Astrocyte (in vitro differentiated cells and primary cell): Measurements from ENCODE around the gene RANBP10. TPM values are rescaled to one million over a fixed set of nuclear protein-coding genes. Genes with fewer than 3 reads are reported as not detected.

Experiments used
- DNase-seq: peaks from one replicate; pipeline ENCODE4 v3.0.0-alpha.2; 2010; ENCODE audit warnings: low read depth
- FAIRE-seq: peaks from 2 replicates; lab custom pipeline; 2011; peaks lifted over from hg19 to GRCh38; lab: Jason Lieb, UNC
- H2AFZ ChIP-seq: 2 replicates; pipeline ENCODE4 v1.6.0; 2012; ENCODE audit warnings: low read depth, low read length, inconsistent platforms
- H3K27ac ChIP-seq: 2 replicates; pipeline ENCODE4 v1.5.1; 2011; ENCODE audit warnings: low read depth, low read length, inconsistent platforms
- H3K27me3 ChIP-seq: 2 replicates; pipeline ENCODE4 v1.6.0; 2011; ENCODE audit warnings: low read length, inconsistent platforms; ENCODE audit not compliant: insufficient read depth
- H3K36me3 ChIP-seq: 2 replicates; pipeline ENCODE4 v1.5.1; 2011; ENCODE audit warnings: low read length, inconsistent platforms; ENCODE audit not compliant: insufficient read depth
- H3K4me1 ChIP-seq: 2 replicates; pipeline ENCODE4 v1.5.1; 2011; ENCODE audit warnings: low read length, inconsistent platforms; ENCODE audit not compliant: insufficient read depth
- H3K4me2 ChIP-seq: 2 replicates; pipeline ENCODE4 v1.6.0; 2012; ENCODE audit warnings: low read length, inconsistent platforms
- H3K4me3 ChIP-seq: 2 replicates; pipeline ENCODE4 v1.5.1; 2011; ENCODE audit warnings: low read depth, mild to moderate bottlenecking, low read length, inconsistent platforms; ENCODE audit not compliant: insufficient read depth
- H3K79me2 ChIP-seq: 2 replicates; pipeline ENCODE4 v1.6.0; 2012; ENCODE audit warnings: mild to moderate bottlenecking, low read length, inconsistent platforms; ENCODE audit not compliant: insufficient read depth
- H3K9ac ChIP-seq: 2 replicates; pipeline ENCODE4 v1.6.0; 2012; ENCODE audit warnings: mild to moderate bottlenecking, low read length, inconsistent platforms
- H3K9me3 ChIP-seq: 2 replicates; pipeline ENCODE4 v1.5.1; 2012; ENCODE audit warnings: low read depth, mild to moderate bottlenecking, low read length, inconsistent platforms; ENCODE audit not compliant: insufficient read depth
- H4K20me1 ChIP-seq: 2 replicates; pipeline ENCODE4 v1.6.0; 2012; ENCODE audit warnings: low read length, inconsistent platforms; ENCODE audit not compliant: insufficient read depth
- H3K27ac Mint-ChIP-seq: one replicate; pipeline ENCODE4 v1.8.0; 2021; ENCODE audit warnings: mild to moderate bottlenecking, mixed read lengths; ENCODE audit not compliant: unreplicated experiment
- H3K27me3 Mint-ChIP-seq: one replicate; pipeline ENCODE4 v1.8.0; 2021; ENCODE audit warnings: low read depth, mixed read lengths; ENCODE audit not compliant: unreplicated experiment
- H3K36me3 Mint-ChIP-seq: one replicate; pipeline ENCODE4 v1.8.0; 2021; ENCODE audit warnings: low read depth, mixed read lengths; ENCODE audit not compliant: unreplicated experiment
- H3K4me1 Mint-ChIP-seq: one replicate; pipeline ENCODE4 v1.8.0; 2021; ENCODE audit warnings: low read depth, mixed read lengths; ENCODE audit not compliant: unreplicated experiment
- H3K4me3 Mint-ChIP-seq: one replicate; pipeline ENCODE4 v1.8.0; 2021; ENCODE audit warnings: mild to moderate bottlenecking, moderate library complexity, mixed read lengths; ENCODE audit not compliant: unreplicated experiment
- H3K9me3 Mint-ChIP-seq: one replicate; pipeline ENCODE4 v1.8.0; 2021; ENCODE audit warnings: mild to moderate bottlenecking, mixed read lengths; ENCODE audit not compliant: unreplicated experiment
- EZH2 ChIP-seq: IDR thresholded peaks from 2 replicates; pipeline ENCODE4 v1.6.1; 2012; ENCODE audit warnings: mild to moderate bottlenecking, low read length, inconsistent platforms; ENCODE audit not compliant: insufficient read depth
- total RNA-seq: library from RNA; stranded (reverse); gene quantifications from 2 replicates; pipeline ENCODE4 v1.2.1, GENCODE V29; 2021
- TF ChIP-seq, protein P1 (sequence below): IDR thresholded peaks from 2 replicates; pipeline ENCODE4 v1.5.1; 2011; ENCODE audit warnings: low read depth, mild to moderate bottlenecking, inconsistent platforms, low read length, moderate library complexity; ENCODE audit not compliant: insufficient read depth

RANBP10 gene
- total RNA-seq, 1 donor from 2014 or later = 14.2 TPM

GRCh38 chr16:67773099-67773498 lies 33.3 kb downstream of the RANBP10 start:
- H4K20me1 ChIP-seq = peaks cover 37% of the 10 kb centered on the region
- TF ChIP-seq, protein P1, sequence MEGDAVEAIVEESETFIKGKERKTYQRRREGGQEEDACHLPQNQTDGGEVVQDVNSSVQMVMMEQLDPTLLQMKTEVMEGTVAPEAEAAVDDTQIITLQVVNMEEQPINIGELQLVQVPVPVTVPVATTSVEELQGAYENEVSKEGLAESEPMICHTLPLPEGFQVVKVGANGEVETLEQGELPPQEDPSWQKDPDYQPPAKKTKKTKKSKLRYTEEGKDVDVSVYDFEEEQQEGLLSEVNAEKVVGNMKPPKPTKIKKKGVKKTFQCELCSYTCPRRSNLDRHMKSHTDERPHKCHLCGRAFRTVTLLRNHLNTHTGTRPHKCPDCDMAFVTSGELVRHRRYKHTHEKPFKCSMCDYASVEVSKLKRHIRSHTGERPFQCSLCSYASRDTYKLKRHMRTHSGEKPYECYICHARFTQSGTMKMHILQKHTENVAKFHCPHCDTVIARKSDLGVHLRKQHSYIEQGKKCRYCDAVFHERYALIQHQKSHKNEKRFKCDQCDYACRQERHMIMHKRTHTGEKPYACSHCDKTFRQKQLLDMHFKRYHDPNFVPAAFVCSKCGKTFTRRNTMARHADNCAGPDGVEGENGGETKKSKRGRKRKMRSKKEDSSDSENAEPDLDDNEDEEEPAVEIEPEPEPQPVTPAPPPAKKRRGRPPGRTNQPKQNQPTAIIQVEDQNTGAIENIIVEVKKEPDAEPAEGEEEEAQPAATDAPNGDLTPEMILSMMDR = no peak
- no peak for TF ChIP-seq EZH2

GRCh38 chr16:67770346-67770991 lies 35.9 kb downstream of the RANBP10 start:
- no peak for TF ChIP-seq EZH2
- TF ChIP-seq, protein P1 = no peak
- Mint-ChIP-seq H3K36me3 (peaks cover 10% of the 10 kb centered on the region), H3K27ac (no peak overlapping the region), H3K27me3 (no peaks in the 10 kb centered on the region), H3K4me3 (no peak overlapping the region), H3K4me1 (peaks cover 19% of the 10 kb centered on the region), H3K9me3 (no peaks in the 10 kb centered on the region)
- FAIRE-seq = no peak
- no peak overlapping the region for H3K4me3 ChIP-seq
- H3K27ac ChIP-seq = no peak overlapping the region
- H3K36me3 ChIP-seq = no peaks in the 10 kb centered on the region
- no peak for DNase-seq
- H2AFZ ChIP-seq = no peak overlapping the region
- no peak overlapping the region for H3K4me2 ChIP-seq
- H3K9ac ChIP-seq = no peak overlapping the region
- peaks cover 11% of the 10 kb centered on the region for H3K4me1 ChIP-seq
- peaks cover 18% of the 10 kb centered on the region for H3K79me2 ChIP-seq
- H4K20me1 ChIP-seq = peaks cover 39% of the 10 kb centered on the region
- H3K27me3 ChIP-seq = no peaks in the 10 kb centered on the region
- no peaks in the 10 kb centered on the region for H3K9me3 ChIP-seq

More at GRCh38 chr16:67773099-67773498, 33.3 kb downstream of the RANBP10 start:
- H3K4me1 ChIP-seq = peaks cover 7% of the 10 kb centered on the region
- H2AFZ ChIP-seq = no peak overlapping the region
- FAIRE-seq = no peak
- H3K27me3 ChIP-seq = no peaks in the 10 kb centered on the region
- Mint-ChIP-seq H3K9me3 (no peaks in the 10 kb centered on the region), H3K36me3 (peaks cover 7% of the 10 kb centered on the region), H3K4me1 (peaks cover 13% of the 10 kb centered on the region), H3K27me3 (no peaks in the 10 kb centered on the region), H3K4me3 (no peak overlapping the region), H3K27ac (no peak overlapping the region)
- no peak overlapping the region for H3K4me3 ChIP-seq
- H3K27ac ChIP-seq = no peak overlapping the region
- H3K9me3 ChIP-seq = no peaks in the 10 kb centered on the region
- DNase-seq = no peak
- no peak overlapping the region for H3K9ac ChIP-seq
- peaks cover 18% of the 10 kb centered on the region for H3K79me2 ChIP-seq
- H3K4me2 ChIP-seq = no peak overlapping the region
- no peaks in the 10 kb centered on the region for H3K36me3 ChIP-seq

- Histone ChIP-seq H3K9ac (no peak overlapping the region), H3K4me2 (no peak overlapping the region), H3K4me1 (peaks cover 5% of the 10 kb centered on the region), H2AFZ (no peak overlapping the region), H3K27me3 (no peaks in the 10 kb centered on the region), H4K20me1 (peaks cover 23% of the 10 kb centered on the region), H3K9me3 (no peaks in the 10 kb centered on the region), H3K79me2 (peaks cover 8% of the 10 kb centered on the region), H3K27ac (no peak overlapping the region), H3K4me3 (no peak overlapping the region), H3K36me3 (no peaks in the 10 kb centered on the region)
- no peak overlapping the region for H3K4me3 Mint-ChIP-seq
- H3K9me3 Mint-ChIP-seq = no peaks in the 10 kb centered on the region
- H3K27ac Mint-ChIP-seq = no peak overlapping the region
- DNase-seq (peak; percentile 61), FAIRE-seq (no peak)
- TF ChIP-seq EZH2 = no peak
- TF ChIP-seq, protein P1 = no peak
- H3K36me3 Mint-ChIP-seq = peaks cover 14% of the 10 kb centered on the region
- H3K4me1 Mint-ChIP-seq = peaks cover 13% of the 10 kb centered on the region
- H3K27me3 Mint-ChIP-seq = no peaks in the 10 kb centered on the region
Observed at GRCh38 chr16:67767953-67768352, 38.4 kb downstream of the RANBP10 start.
